ENCODE data around the gene AKR1C1.
"Not testable (repeated sequence)": the region's sequence is repeated elsewhere in the genome, so short reads cannot be mapped to it uniquely, and the experiment has no call there.

The AKR1C1 gene

DNA sequence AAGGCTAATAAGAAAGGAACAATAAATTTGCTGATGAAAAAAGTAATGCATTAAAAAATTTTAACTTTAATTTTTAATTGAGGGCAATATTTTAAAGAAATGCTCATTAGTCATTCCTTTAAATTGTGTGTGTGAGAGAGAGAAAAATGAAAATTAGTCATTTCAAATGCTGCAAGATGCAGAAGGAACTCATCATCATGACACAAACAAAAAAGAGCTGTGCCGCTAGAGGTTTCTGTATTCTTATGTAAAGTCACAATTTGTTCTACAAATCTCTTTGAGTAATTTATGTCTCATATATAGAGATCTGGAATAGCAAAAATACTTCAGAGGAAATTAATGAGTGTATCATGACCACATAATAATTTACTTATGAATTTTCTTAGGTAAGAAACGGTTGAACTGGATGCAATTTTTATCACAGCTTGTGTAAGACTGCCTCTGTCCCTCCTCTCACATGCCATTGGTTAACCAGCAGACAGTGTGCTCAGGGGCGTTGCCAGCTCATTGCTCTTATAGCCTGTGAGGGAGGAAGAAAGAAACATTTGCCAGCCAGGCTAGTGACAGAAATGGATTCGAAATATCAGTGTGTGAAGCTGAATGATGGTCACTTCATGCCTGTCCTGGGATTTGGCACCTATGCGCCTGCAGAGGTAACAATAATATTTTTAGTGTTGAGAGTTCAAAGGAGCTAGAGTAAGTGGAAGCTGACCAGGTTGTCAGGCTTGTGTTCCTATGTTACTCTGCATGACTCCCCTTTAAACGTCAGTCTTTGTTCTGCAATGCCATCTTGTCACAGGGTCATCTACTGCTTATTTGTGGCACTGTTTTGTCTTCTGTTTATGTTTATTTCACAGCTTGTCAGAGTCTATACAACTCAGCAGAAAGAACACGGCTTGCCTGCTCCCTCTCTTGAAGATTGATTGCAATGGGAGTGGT is at the start of gene AKR1C1:
TSS of gene AKR1C1 (plus strand) at position 540 of the 939 bp plus-strand sequence. CDS start at position 570, 30 bp downstream.
- peak; percentile 99 for ATAC-seq

- TF ChIP-seq ZNF565 (CRISPR knock-in tag; conservative IDR thresholded peaks at IDR 0.05; ENCODE audit: low read depth): no peak
- TF ChIP-seq CSRNP3 (CRISPR knock-in tag; IDR thresholded peaks at IDR 0.05): no peak
- TF ChIP-seq TSHZ2 (CRISPR knock-in tag; IDR thresholded peaks at IDR 0.05): no peak
- ATAC-seq: no peak
Observed at GRCh38 chr10:4914213-4914850, 48.9 kb upstream of the AKR1C1 start.

DNA sequence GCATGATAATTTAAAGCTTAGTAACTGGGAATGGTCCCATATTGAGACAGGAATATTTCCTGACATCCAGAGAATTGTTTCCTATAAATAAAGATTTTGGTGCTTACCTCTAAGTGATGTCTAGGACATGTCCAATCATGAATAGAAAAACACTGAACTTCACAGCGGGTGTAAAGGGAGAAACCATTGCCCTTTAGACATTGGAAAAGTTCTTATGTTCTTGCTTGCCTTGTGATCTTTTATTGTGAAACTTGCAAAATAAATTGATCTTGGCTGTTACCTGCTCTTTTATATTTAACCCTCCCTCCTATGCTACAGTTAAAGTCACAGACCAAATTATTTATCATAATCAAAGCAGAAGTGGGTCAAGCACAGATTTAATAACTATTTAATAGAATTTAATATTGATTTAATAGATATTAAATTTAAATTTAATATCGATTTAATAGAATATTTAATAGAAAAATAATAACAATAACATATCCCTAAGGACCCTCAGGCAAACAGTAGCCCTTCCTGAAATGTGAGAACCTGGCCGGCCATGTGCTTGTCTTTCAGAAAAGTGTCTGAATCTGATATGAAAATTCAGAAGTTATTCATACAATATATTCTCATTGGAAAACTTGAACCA is 47.0 kb upstream of the AKR1C1 start:
- TF ChIP-seq OSR1 (CRISPR knock-in tag; IDR thresholded peaks at IDR 0.05) (no peak), BACH2 (CRISPR knock-in tag; IDR thresholded peaks at IDR 0.05; ENCODE audit: borderline replicate concordance) (no peak), CREB5 (CRISPR knock-in tag; IDR thresholded peaks at IDR 0.05; ENCODE audit: low read depth) (no peak), ZNF70 (CRISPR knock-in tag; IDR thresholded peaks at IDR 0.05) (no peak), CSRNP3 (CRISPR knock-in tag; IDR thresholded peaks at IDR 0.05) (no peak), ZNF565 (CRISPR knock-in tag; conservative IDR thresholded peaks at IDR 0.05; ENCODE audit: low read depth) (no peak)
- no peak for ATAC-seq

DNA sequence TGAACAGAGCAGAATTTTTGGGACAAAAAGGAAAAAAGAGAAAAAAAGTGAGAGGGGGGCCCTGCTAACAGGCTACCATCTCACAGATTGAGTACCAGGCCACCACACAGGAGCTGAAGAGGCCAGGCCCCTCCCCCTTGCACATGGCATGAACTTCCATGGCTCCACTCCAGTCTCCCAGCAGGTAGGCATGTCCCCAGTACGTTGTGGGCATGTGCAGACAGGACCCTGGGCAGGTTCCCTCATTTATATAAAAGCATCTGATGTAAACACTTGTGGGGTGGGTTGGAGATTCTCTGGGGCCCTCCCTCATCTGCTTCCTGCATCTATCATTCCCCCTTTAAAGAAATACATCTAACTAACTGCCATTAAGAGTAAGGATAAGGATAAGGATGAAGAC is 45.0 kb upstream of the AKR1C1 start:
- no peak for ATAC-seq
- no peak for TF ChIP-seq CREB5 (CRISPR knock-in tag; IDR thresholded peaks at IDR 0.05; ENCODE audit: low read depth)
- no peak for TF ChIP-seq TCF4 (CRISPR knock-in tag; IDR thresholded peaks at IDR 0.05; ENCODE audit: borderline replicate concordance)
- TF ChIP-seq ZNF8 (CRISPR knock-in tag; IDR thresholded peaks at IDR 0.05): no peak
- no peak for TF ChIP-seq ZFP30 (CRISPR knock-in tag; IDR thresholded peaks at IDR 0.05)
- TF ChIP-seq TSHZ2 (CRISPR knock-in tag; IDR thresholded peaks at IDR 0.05): no peak
- TF ChIP-seq ZFP3 (CRISPR knock-in tag; IDR thresholded peaks at IDR 0.05): no peak
- no peak for TF ChIP-seq ESRRG (CRISPR knock-in tag; IDR thresholded peaks at IDR 0.05)

DNA sequence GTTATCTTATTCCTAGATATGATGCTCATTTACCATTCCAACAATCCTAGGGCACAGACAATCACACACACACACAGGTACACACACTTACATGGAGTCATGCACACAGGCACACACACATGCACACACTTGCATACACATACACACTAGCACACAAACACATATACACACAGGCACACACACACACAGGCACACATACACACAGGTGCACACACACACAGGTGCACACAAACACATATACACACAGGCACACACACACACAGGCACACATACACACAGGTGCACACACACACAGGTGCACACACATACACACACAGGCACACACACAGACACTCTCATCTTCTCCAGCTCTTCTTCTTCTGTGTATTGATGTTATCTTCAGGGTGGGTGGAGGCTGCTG is 38.7 kb upstream of the AKR1C1 start:
- ATAC-seq: not testable (repeated sequence)
